T-helper 2 cell treated with Interferon-gamma antibody and Interleukin-4, amounts not matched to agents 100 ng/mL and 5 ng/mL, for 36 hours (primary cell): ENCODE data around the gene TOMM22. TPM values are rescaled to one million over a fixed set of nuclear protein-coding genes. Genes with fewer than 3 reads are reported as not detected.

Experiments
- intact Hi-C: fragments of 100-400 bp; cut with micrococcal nuclease; formaldehyde crosslinking; loops from one replicate; pipeline ENCODE4 v1.15.1; 2023
- total RNA-seq: library from RNA; stranded (reverse); gene quantifications from 2 replicates; pipeline ENCODE4 v1.2.3, GENCODE V29; 2022

Gene TOMM22
- total RNA-seq, 1 donor from 2014 or later = 101 TPM

GRCh38 chr22:38732251-38732815 is 50.6 kb downstream of the TOMM22 start:
- intact Hi-C loops = loop anchor here (2.0 kb wide), 1 partner anchor 22 kb away; the partner anchor contains the start of gene SUN2

GRCh38 chr22:38733329-38733723 is 51.6 kb downstream of the TOMM22 start:
- intact Hi-C loops = loop anchor here (2.0 kb wide), 1 partner anchor 21 kb away; the partner anchor contains the start of gene SUN2

GRCh38 chr22:38733724-38734381 is 52.1 kb downstream of the TOMM22 start:
- intact Hi-C loops = loop anchor here (2.0 kb wide), 1 partner anchor 21 kb away; the partner anchor contains the start of gene SUN2

- intact Hi-C loops = no loop called here
These were observed 52.8 kb downstream of the TOMM22 start for GRCh38 chr22:38734421-38735100.

Other genes starting within 250 kb of the TOMM22 start
- gene KCNJ4, start 226.8 kb upstream of the TOMM22 start, total RNA-seq = not detected in 2 replicates
- 1.3 and 1.6 TPM in 2 replicates for gene KDELR3, start 213.9 kb upstream of the TOMM22 start, total RNA-seq
- gene DDX17, start 175.6 kb upstream of the TOMM22 start, total RNA-seq = 423 and 434 TPM in 2 replicates
- gene DMC1, start 111.8 kb upstream of the TOMM22 start, total RNA-seq = 12.5 and 13.0 TPM in 2 replicates
- 0.11 TPM in 1 of 2 replicates, not detected in the other for gene FAM227A, start 25.6 kb upstream of the TOMM22 start, total RNA-seq
- 10.2 and 11.8 TPM in 2 replicates for gene CBY1, start 25.3 kb upstream of the TOMM22 start, total RNA-seq
- 68.6 and 71.7 TPM in 2 replicates for gene JOSD1, start 19.0 kb downstream of the TOMM22 start, total RNA-seq
- 74.4 and 78.8 TPM in 2 replicates for gene GTPBP1, start 24.0 kb downstream of the TOMM22 start, total RNA-seq
- 472 and 473 TPM in 2 replicates for gene SUN2, start 74.0 kb downstream of the TOMM22 start, total RNA-seq
- gene DNAL4, start 112.2 kb downstream of the TOMM22 start, total RNA-seq = 6.7 and 6.8 TPM in 2 replicates
- 0.93 and 0.95 TPM in 2 replicates for gene NPTXR, start 162.1 kb downstream of the TOMM22 start, total RNA-seq
- gene CBX6, start 190.3 kb downstream of the TOMM22 start, total RNA-seq = 64.3 and 67.9 TPM in 2 replicates